ENCODE measurements around the gene SORCS3.

DNA sequence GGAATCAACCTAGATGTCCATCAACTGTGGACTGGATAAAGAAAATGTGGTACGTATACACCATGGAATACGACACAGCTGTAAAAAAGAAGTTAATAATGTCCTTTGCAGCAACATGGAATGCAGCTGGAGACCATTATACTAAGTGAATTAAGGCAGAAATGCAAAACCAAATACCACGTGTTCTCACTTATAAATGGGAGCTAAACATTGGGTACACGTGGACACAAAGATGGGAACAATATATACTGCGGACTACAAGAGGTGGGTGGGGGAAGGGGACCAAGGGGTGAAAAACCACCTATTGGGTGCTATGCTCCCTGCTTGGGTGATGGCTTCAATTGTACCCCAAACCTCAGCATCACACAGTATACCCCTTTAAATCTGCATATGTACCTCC, 385.5 kb downstream of the SORCS3 start:
- TF ChIP-seq, protein P1, sequence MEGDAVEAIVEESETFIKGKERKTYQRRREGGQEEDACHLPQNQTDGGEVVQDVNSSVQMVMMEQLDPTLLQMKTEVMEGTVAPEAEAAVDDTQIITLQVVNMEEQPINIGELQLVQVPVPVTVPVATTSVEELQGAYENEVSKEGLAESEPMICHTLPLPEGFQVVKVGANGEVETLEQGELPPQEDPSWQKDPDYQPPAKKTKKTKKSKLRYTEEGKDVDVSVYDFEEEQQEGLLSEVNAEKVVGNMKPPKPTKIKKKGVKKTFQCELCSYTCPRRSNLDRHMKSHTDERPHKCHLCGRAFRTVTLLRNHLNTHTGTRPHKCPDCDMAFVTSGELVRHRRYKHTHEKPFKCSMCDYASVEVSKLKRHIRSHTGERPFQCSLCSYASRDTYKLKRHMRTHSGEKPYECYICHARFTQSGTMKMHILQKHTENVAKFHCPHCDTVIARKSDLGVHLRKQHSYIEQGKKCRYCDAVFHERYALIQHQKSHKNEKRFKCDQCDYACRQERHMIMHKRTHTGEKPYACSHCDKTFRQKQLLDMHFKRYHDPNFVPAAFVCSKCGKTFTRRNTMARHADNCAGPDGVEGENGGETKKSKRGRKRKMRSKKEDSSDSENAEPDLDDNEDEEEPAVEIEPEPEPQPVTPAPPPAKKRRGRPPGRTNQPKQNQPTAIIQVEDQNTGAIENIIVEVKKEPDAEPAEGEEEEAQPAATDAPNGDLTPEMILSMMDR (IDR thresholded peaks at IDR 0.05) = no peak
- no peak for TF ChIP-seq POLR2A (IDR thresholded peaks at IDR 0.05)
